HK-2 (cell line): Measurements from ENCODE around the gene NLGN4Y.

ENCODE experiments used
- DNase-seq: peaks from one replicate; pipeline ENCODE4 v3.0.0-alpha.2; 2018; ENCODE audit not compliant: unreplicated experiment

Gene NLGN4Y

DNA sequence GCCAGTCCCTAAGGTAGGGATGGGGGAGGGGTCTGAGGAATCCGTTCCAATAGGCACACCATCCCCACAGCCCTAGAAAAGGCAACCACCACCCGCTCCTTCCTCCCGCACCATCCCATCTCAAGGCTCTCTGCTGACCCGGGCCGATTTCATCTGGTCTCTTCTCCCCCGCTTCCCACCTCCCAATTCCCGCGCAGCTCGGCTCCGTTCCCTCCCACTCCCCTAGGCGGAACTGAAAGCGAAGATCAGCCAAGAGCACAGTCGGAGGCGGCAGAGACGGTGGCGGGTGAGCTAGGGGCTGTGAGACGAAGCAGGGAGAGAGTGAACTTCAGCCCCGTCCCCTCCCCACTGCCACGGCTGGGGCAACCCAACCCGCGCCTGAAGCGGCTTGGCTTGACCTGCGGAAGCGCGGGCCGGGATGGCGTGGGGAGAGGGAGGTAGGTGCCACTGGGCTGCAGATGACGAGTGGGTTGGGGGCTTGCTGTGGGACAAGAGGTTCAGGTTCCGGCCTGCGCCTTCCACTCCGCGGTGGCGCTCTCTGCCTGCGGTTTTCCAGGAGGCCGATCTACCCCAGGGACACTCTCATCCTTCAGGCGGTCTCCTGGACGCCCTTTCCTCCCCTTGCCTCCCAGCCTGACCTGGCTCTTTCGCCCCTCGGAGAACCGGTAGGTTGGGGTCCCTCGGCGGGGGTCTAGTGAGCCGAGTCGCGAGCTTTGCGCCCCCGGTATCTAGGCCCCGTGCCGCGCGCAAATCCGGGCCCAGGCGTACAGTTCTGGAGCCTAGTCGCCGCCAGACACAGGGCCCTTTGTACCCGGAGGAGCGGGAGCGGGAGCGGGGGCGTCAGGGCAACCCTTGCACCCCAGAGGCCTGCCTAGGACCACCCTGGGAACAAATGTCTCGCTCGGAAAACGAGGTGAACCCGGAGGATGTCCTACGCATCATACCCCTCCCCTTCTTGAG is at the start of gene NLGN4Y:
NLGN4Y (plus strand) TSS at position 258 of the 960 bp plus-strand sequence. CDS start 97,591 bp downstream, outside the sequence.
- no peak for DNase-seq

DNA sequence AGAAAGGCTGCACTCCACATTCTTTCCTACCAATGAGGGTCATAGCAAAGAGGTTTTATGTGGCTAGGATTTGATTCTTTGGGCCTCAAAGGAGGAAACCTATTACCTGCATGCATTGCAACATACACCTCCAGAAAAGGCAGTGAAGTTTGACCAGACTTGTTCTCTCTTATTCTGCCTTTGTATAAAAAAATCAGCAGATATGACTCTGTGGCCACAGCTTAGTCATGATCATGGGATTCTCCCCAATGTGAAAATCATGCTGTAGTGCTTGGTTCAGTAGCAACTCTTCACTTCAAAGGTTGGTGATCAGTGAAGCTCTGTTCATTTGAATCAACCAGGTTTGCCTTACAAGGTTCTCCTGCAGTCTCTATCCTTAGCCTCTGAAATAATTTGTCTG is 38.4 kb upstream of the NLGN4Y start:
- DNase-seq: no peak

DNA sequence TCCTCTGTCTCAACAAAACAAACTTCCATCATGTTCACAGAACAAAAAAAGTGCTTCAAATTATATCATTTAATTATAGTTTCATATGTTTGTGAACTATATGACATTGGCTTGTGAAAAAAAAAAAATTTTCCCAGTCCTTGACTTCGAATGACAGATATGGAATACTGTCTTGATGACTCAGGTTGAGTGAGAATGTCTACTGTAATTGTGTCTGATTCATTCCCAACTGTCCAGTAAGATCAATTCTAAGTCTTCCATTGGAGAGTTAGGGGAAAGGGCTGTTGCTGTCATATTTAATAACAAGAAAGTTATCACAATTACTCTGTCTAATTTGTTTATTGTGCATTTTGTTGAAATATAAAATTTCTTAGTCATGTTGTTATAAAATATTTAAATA is 34.1 kb upstream of the NLGN4Y start:
- DNase-seq: no peak

DNA sequence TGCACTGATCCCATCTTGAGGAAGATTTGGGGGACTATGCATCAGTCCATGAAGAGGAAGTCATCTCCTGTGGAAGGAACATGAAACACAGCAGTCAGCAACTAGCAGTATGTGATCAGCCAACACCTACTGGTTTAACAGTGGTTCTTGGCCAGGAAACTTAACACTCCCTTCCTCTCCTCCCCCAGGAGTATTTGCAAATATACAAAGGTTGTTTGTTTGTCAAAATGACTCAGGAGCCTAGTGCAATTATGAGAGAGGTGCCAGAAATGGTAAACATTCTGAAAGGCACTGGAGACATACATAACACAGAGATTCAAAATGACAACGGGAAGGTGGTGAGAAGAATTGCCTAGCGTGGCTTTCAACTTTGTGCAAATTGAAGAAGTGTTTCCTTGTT is 26.3 kb upstream of the NLGN4Y start:
- DNase-seq: no peak

GRCh38 chrY:14504592-14504991 is 19.7 kb upstream of the NLGN4Y start:
- DNase-seq: no peak

DNA sequence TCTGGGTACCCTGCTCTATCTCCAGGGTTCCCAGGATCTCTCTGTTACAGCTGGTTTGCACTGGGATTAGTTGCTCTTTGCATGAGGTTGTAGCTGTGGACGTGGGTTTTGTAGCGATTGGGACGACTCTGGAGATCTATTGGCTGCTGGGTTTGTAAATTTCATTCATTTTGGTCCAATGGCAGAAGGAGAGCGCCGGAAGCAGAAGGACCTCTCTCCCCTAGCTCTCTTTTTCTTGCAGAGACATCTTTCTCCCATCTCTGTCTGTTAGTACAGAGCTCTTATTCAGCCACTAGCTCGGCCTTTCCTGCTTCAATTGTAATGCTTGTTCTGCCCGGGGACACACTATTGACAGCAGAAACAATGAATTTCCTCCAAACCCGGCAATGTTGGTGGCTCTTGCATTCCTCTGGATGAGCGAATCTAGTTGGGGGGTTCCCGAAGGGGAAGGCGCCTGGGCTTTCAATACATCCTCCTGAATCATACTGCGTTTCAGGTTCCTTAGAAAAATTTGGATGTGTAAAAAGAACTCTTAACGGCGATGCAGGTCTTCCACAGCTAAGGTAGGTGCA is 1.9 kb upstream of the NLGN4Y start:
- no peak for DNase-seq

GRCh38 chrY:14523491-14524271 is 648 bp upstream of the NLGN4Y start:
- no peak for DNase-seq

GRCh38 chrY:14525315-14525714 is 986 bp downstream of the NLGN4Y start:
- no peak for DNase-seq

- no peak for DNase-seq
Observed at GRCh38 chrY:14528361-14528760, 4.0 kb downstream of the NLGN4Y start.

DNA sequence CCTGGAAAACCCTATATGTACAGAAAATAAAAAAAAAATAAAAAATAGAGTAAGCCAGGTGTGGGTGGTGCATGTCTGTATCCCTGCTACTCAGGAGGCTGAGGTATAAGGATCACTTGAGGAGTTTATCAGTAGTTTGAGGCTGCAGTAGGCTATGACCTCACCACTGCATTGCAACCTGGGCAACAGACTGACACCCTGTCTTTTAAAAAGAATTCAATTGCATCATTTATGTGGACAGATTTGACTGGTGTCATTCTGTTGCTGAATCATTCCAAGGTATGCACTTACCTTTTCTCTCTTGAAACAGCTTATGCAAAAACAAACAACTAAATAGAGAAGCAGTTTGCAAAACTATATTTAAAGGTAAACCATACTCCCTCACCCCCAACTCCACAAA is 12.4 kb downstream of the NLGN4Y start:
- no peak for DNase-seq

- no peak for DNase-seq
Observed at GRCh38 chrY:14543506-14543905, 19.2 kb downstream of the NLGN4Y start.

GRCh38 chrY:14581294-14581693 is 57.0 kb downstream of the NLGN4Y start:
- no peak for DNase-seq

DNA sequence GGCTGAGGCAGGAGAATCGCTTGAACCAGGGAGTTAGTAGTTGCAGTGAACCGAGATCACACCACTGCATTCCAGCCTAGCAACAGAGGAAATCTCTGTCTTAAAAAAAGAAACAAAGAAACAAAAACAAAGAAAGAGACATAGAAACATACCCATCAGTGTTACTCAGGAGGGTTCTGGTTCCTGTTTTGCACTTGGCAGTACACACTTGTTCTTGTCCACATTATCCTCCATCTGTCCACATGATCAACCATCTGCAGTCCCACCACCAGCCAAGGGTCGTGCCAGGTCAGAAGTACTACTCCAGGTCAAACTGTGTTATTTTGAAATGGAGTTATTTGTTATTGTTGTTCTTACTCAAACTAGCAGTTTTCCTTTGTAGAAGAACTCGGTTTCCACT is 62.4 kb downstream of the NLGN4Y start:
- no peak for DNase-seq

- no peak for DNase-seq
Observed at GRCh38 chrY:14601372-14601771, 77.0 kb downstream of the NLGN4Y start.

GRCh38 chrY:14617625-14618024 is 93.3 kb downstream of the NLGN4Y start:
- DNase-seq: no peak

- no peak for DNase-seq
Observed at GRCh38 chrY:14618513-14618912, 94.2 kb downstream of the NLGN4Y start.

- no peak for DNase-seq
Observed at GRCh38 chrY:14628208-14628607, 103.9 kb downstream of the NLGN4Y start.

- DNase-seq: no peak
Observed at GRCh38 chrY:14631676-14632075, 107.3 kb downstream of the NLGN4Y start.

GRCh38 chrY:14633718-14634117 is 109.4 kb downstream of the NLGN4Y start:
- no peak for DNase-seq

- DNase-seq: no peak
Observed at GRCh38 chrY:14634954-14635353, 110.6 kb downstream of the NLGN4Y start.

DNA sequence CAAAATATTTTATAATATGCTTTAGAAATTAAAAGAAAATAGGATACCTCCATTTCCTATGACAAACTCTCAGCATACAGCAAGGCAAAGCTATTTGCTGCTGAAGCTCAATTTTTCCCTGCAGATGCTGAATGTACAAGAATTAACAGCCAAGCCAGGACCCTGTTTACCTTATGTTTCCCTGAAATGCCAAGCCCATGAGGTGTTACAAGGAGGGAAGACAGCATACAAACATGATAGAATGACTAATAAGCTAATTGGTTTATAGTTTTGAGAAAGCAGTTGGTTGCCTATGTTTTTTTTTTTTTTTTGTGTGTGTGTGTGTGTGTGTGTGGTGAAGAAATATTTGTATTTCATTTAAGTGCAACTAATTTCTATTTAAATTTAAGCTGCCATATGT is 113.2 kb downstream of the NLGN4Y start:
- DNase-seq: no peak

DNA sequence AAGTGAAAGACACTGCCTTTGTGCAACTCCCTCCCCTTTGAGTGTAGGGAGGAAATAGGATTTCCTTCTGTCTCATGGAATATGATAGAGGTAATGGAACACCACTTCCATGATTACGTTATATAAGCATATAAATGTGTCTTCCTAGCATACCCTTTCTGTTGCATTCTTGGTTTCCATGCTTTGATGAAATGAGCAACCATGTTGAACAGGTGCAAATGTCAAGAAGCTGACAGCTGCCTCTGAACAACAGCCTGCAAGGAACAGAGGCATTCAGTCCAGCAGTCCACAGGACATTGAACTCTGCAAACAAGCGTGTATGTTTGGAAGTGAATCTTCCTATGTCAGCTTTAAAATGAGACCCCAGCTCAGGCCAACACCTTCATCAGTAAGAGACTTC is 117.5 kb downstream of the NLGN4Y start:
- DNase-seq: no peak
